Adrenal gland (tissue), 12 donors: ENCODE results near the gene GYG2. TPM values are rescaled to one million over a fixed set of nuclear protein-coding genes. Genes with fewer than 3 reads are reported as not detected.
"Not testable (repeated sequence)": the region's sequence is repeated elsewhere in the genome, so short reads cannot be mapped to it uniquely, and the experiment has no call there.

Experiments
- DNase-seq, 7 donors: peaks; one replicate each; pipeline ENCODE4 v3.0.0-alpha.2; 2019 to 2020
- H3K27ac ChIP-seq, 5 donors: fragments of 200-600 bp; sonication (generic) in 4 of 5; 1 replicate in 3 of 5; 2 replicates in 2 of 5; pipeline versions ENCODE4 v1.5.1 to v1.8.0; 2016 to 2020; ENCODE audit warnings: mild to moderate bottlenecking in 1 of 5
- H3K27me3 ChIP-seq: fragments of 200-600 bp; 2 replicates; pipeline ENCODE4 v1.8.0; 2021
- H3K36me3 ChIP-seq, 2 donors: fragments of 200-600 bp; replicated peaks in 1 of 2; 1 replicate in 1 of 2; 2 replicates in 1 of 2; pipeline versions ENCODE4 v1.5.1 to v1.8.0; 2018 to 2022
- H3K4me1 ChIP-seq, 2 donors: fragments of 200-600 bp; replicated peaks in 1 of 2; 1 replicate in 1 of 2; 2 replicates in 1 of 2; pipeline versions ENCODE4 v1.5.1 to v1.8.0; 2018 to 2021
- H3K4me3 ChIP-seq, 4 donors: fragments of 200-600 bp; sonication (generic) in 3 of 4; one replicate each; pipeline ENCODE4 v1.5.1; 2016 to 2018
- H3K9me3 ChIP-seq, 3 donors: fragments of 200-600 bp; sonication (generic) in 1 of 3; replicated peaks in 1 of 3; 1 replicate in 2 of 3; 2 replicates in 1 of 3; pipeline versions ENCODE4 v1.5.1 to v1.8.0; 2016 to 2021
- POLR2A ChIP-seq, 2 donors: fragments of 450-650 bp; IDR thresholded peaks; one replicate each; pipeline ENCODE4 v1.6.1; 2017; ENCODE audit warnings: antibody characterized with exemption in 2 of 2, mild to moderate bottlenecking in 2 of 2, moderate library complexity in 1 of 2
- WGBS, 4 donors: extraction: QIAGEN DNeasy Blood & Tissue Kit in 2 of 4; methylation state at CpG; one replicate each; pipeline versions ENCODE4 v1.1.5 to v1.1.7; 2013 to 2017; 5-methylcytosine and 5-hydroxymethylcytosine counted together
- intact Hi-C, 2 donors: fragments of 100-400 bp; cut with DNase I; formaldehyde crosslinking; loops; one replicate each; pipeline versions ENCODE4 v1.14.1 to v1.15.0; 2022 to 2023
- polyA plus RNA-seq, 3 donors: library from polyadenylated mRNA; stranded (reverse); fragments of 200-250 nt in 2 of 3; fragments of 350-450 nt in 1 of 3; fragmentation: Illumina TruSeq in 1 of 3; extraction: RNeasy Lipid Tissue Mini Kit (QIAGEN cat#74804) in 1 of 3; gene quantifications; one replicate each; pipeline ENCODE4 v1.2.3, GENCODE V29; 2013 to 2014
- total RNA-seq, 9 donors: library from RNA; depleted of rRNA in 4 of 9; stranded (reverse); fragments of >200 nt in 4 of 9; fragments of 120-200 nt in 1 of 9; fragmentation: NEBNext Ultra II Directional in 1 of 9; extraction: Animal tissue kit (Norgen Biotek cat#: 25700) in 1 of 9; gene quantifications; one replicate each; pipeline versions ENCODE4 v1.1.0 to v1.2.4, GENCODE V29; 2013 to 2023
- TF ChIP-seq, protein P1 (sequence below), 6 experiments: fragments of 450-650 bp in 4 of 6; fragments of 200-600 bp in 2 of 6; sonication (generic) in 1 of 6; IDR thresholded peaks; 1 replicate in 5 of 6; 2 replicates in 1 of 6; pipeline versions ENCODE4 v1.5.1 to v1.8.0; 2016 to 2021; ENCODE audit warnings: antibody characterized with exemption in 6 of 6, mild to moderate bottlenecking in 2 of 6, moderate library complexity in 1 of 6
- donor health status: healthy with polysubstance abuse.
- donor health status: Bipolar disorder and iron deficiency.
- donor health status: DM: yes; HTN: yes; CAD: no.
- donor health status: DM: no; HTN: no; CAD: no.
- donor health status: DM: no; HTN: no; CAD: no.
- donor health status: DM: yes; HTN: yes; CAD: no.

GYG2 gene
- total and polyA plus RNA-seq, 12 donors: 0.26 to 13.4 (median 2.3) TPM

- WGBS, 4 donors: 28 to 42% (median 36%) methylated on average over 15 of the region's 15 CpGs
- H3K27me3 ChIP-seq, H3K27ac ChIP-seq, intact Hi-C loops, DNase-seq, H3K4me1 ChIP-seq, H3K9me3 ChIP-seq, H3K36me3 ChIP-seq: not testable (repeated sequence)
- TF ChIP-seq, protein P1, sequence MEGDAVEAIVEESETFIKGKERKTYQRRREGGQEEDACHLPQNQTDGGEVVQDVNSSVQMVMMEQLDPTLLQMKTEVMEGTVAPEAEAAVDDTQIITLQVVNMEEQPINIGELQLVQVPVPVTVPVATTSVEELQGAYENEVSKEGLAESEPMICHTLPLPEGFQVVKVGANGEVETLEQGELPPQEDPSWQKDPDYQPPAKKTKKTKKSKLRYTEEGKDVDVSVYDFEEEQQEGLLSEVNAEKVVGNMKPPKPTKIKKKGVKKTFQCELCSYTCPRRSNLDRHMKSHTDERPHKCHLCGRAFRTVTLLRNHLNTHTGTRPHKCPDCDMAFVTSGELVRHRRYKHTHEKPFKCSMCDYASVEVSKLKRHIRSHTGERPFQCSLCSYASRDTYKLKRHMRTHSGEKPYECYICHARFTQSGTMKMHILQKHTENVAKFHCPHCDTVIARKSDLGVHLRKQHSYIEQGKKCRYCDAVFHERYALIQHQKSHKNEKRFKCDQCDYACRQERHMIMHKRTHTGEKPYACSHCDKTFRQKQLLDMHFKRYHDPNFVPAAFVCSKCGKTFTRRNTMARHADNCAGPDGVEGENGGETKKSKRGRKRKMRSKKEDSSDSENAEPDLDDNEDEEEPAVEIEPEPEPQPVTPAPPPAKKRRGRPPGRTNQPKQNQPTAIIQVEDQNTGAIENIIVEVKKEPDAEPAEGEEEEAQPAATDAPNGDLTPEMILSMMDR (IDR thresholded peaks at IDR 0.05): peak in 3 of 6 experiments; percentile 6 to 19 (median 10)
- peak overlapping the region in 2 of 4 donors; percentile 34 to 40 for H3K4me3 ChIP-seq
These were observed 61.2 kb downstream of the GYG2 start for GRCh38 chrX:2889706-2890490.

DNA sequence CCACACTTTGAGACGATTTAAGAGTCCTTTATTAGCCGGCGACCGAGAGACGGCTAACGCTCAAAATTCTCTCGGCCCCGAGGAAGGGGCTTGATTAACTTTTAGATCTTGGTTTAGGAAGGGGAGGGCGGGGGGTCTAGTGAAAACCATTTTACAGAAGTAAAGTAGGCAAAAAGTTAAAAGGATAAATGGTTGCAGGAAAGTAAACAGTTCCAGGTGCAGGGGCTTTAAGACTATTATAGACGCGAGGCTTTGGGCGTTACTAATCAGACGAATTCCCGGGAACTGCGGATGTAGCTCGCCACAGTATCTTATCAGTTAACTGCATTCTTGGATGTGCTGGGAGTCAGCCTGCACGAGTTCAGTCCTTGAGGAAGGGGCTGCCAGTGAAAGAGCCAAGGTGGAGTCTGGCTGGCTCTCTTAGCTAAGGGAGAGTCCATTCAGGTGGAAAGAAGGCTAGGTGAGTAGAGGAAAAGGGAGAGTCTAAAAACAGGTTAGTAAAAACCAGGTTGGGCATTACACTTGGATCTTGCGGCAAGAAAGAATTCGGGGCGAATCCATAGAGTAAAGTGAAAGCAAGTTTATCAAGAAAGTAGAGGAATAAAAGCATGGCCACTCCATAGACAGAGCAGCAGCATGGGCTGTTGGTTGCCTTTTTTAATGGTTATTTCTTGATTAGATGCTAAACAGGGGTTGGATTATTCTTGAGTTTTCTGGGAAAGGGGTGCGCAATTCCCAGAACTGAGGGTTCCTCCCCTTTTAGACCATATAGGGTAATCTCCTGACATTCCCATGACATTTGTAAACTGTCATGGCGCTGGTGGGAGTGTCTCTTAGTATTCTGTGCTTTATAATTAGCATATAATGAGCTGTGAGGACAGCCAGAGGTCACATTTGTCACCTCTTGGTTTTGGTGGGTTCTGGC lies 62.1 kb downstream of the GYG2 start:
- intact Hi-C loops, DNase-seq, H3K4me1 ChIP-seq, H3K4me3 ChIP-seq, H3K9me3 ChIP-seq, H3K27ac ChIP-seq, H3K27me3 ChIP-seq, H3K36me3 ChIP-seq: not testable (repeated sequence)
- WGBS, 4 donors: 56 to 90% (median 78%) methylated on average over 12 to 20 of the region's 22 CpGs

- Histone ChIP-seq H3K4me3 (no peak overlapping the region), H3K4me1 (peaks cover 0 to 5% of the 10 kb centered on the region in 2 donors), H3K27me3 (no peaks in the 10 kb centered on the region), H3K9me3 (no peaks in the 10 kb centered on the region), H3K36me3 (no peaks in the 10 kb centered on the region), H3K27ac (no peak overlapping the region)
- intact Hi-C loops: no loop called here
- WGBS, 4 donors: 75 to 95% (median 94%) methylated on average over 5 of the region's 5 CpGs
- DNase-seq: no peak
- TF ChIP-seq, protein P1 (IDR thresholded peaks at IDR 0.05): no peak
- no peak for TF ChIP-seq POLR2A (IDR thresholded peaks at IDR 0.05)
These were observed 64.1 kb downstream of the GYG2 start for GRCh38 chrX:2892816-2893215.

DNA sequence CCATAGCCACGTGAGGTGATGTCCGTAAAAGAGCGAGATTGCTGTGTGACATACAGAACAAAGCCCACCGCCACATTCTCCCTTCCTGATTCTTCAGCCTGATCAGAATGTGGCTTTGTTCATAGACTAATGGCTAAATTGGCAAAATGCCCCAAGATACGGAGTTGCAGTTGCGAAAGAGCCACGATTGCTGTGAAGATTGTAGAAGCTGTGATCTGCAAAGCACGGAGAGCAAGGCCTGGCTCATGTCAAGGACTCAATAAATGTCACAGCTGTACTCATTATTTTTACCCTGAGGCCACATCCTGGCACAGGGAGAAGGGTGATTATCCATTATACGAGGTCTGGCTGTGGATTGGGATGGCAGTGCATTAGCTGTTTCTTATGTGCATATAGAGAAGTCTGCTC lies 66.2 kb downstream of the GYG2 start:
- Histone ChIP-seq H3K27ac (no peak overlapping the region), H3K4me1 (peaks cover 0 to 5% of the 10 kb centered on the region in 2 donors), H3K36me3 (no peaks in the 10 kb centered on the region), H3K4me3 (no peak overlapping the region), H3K27me3 (no peaks in the 10 kb centered on the region), H3K9me3 (no peaks in the 10 kb centered on the region)
- WGBS, 4 donors: 11 to 40% (median 29%) methylated on average over 4 to 9 of the region's 9 CpGs
- no peak for TF ChIP-seq POLR2A (IDR thresholded peaks at IDR 0.05)
- TF ChIP-seq, protein P1 (IDR thresholded peaks at IDR 0.05): no peak
- peak; percentile 27 to 87 (median 42) for DNase-seq
- intact Hi-C loops: no loop called here
